ENCODE results near the gene BMF. TPM values are rescaled to one million over a fixed set of nuclear protein-coding genes. Genes with fewer than 3 reads are reported as not detected.

Gene BMF
- total and polyA plus RNA-seq, 12 donors: 1.3 to 12.8 (median 7.1) TPM

Other genes starting within 250 kb of the BMF start
- 10 to 100 TPM in 1 of 9 donors, 1 to 10 TPM in 8; 1.4 to 12.7 (median 4.0) TPM for gene GPR176, start 188.6 kb downstream of the BMF start, total RNA-seq
- gene GPR176, start 188.6 kb downstream of the BMF start, polyA plus RNA-seq: 1 to 10 TPM; 3.6 to 9.8 (median 7.2) TPM
- 10 to 100 TPM; 19.3 to 52.9 (median 29.7) TPM for gene EIF2AK4, start 174.8 kb downstream of the BMF start, total RNA-seq
- gene EIF2AK4, start 174.8 kb downstream of the BMF start, polyA plus RNA-seq: 10 to 100 TPM; 32.5 to 84.1 (median 63.4) TPM
- 100 to 1,000 TPM; 173 to 689 (median 318) TPM for gene SRP14, start 69.7 kb downstream of the BMF start, total RNA-seq
- 100 to 1,000 TPM; 352 to 989 (median 549) TPM for gene SRP14, start 69.7 kb downstream of the BMF start, polyA plus RNA-seq
- 10 to 100 TPM in 1 of 9 donors, 1 to 10 TPM in 8; 1.1 to 13.7 (median 2.7) TPM for gene BUB1B, start 52.2 kb upstream of the BMF start, total RNA-seq
- 1 to 10 TPM in 2 of 3 donors, under 1 TPM in 1; 0.81 to 2.9 (median 1.4) TPM for gene BUB1B, start 52.2 kb upstream of the BMF start, polyA plus RNA-seq
- gene PAK6, start 130.2 kb upstream of the BMF start, total RNA-seq: 10 to 100 TPM in 7 of 9 donors, 1 to 10 TPM in 2; 5.8 to 31.0 (median 18.2) TPM
- gene PAK6, start 130.2 kb upstream of the BMF start, polyA plus RNA-seq: 10 to 100 TPM in 1 of 3 donors, 1 to 10 TPM in 2; 4.9 to 11.3 (median 6.0) TPM
- gene ANKRD63, start 174.2 kb upstream of the BMF start, total RNA-seq: not detected
- not detected for gene ANKRD63, start 174.2 kb upstream of the BMF start, polyA plus RNA-seq
- gene PLCB2, start 199.1 kb upstream of the BMF start, total RNA-seq: 10 to 100 TPM in 7 of 9 donors, 1 to 10 TPM in 2; 2.5 to 36.1 (median 23.6) TPM
- 100 to 1,000 TPM in 1 of 3 donors, 10 to 100 TPM in 1, 1 to 10 TPM in 1; 5.4 to 100 (median 39.4) TPM for gene PLCB2, start 199.1 kb upstream of the BMF start, polyA plus RNA-seq
- 10 to 100 TPM; 10.6 to 25.5 (median 19.3) TPM for gene INAFM2, start 214.8 kb upstream of the BMF start, total RNA-seq
- 10 to 100 TPM; 12.0 to 24.5 (median 20.9) TPM for gene INAFM2, start 214.8 kb upstream of the BMF start, polyA plus RNA-seq
- gene CCDC9B, start 232.1 kb upstream of the BMF start, total RNA-seq: 10 to 100 TPM in 7 of 9 donors, 1 to 10 TPM in 1, under 1 TPM in 1; 0.72 to 41.0 (median 11.0) TPM
- gene CCDC9B, start 232.1 kb upstream of the BMF start, polyA plus RNA-seq: 10 to 100 TPM in 1 of 3 donors, 1 to 10 TPM in 2; 5.3 to 30.4 (median 6.5) TPM
- under 1 TPM in 1 of 9 donors, not detected in 8; 0.79 TPM for gene PHGR1, start 242.2 kb upstream of the BMF start, total RNA-seq
- 1 to 10 TPM in 2 of 3 donors, not detected in 1; 1.3 to 4.5 TPM for gene PHGR1, start 242.2 kb upstream of the BMF start, polyA plus RNA-seq
- 1 to 10 TPM in 4 of 9 donors, under 1 TPM in 4, not detected in 1; 0.36 to 3.6 (median 0.94) TPM for gene DISP2, start 249.3 kb upstream of the BMF start, total RNA-seq
- 10 to 100 TPM in 2 of 3 donors, 1 to 10 TPM in 1; 1.8 to 19.4 (median 10.3) TPM for gene DISP2, start 249.3 kb upstream of the BMF start, polyA plus RNA-seq